GM12875 (cell line): Measurements from ENCODE around the gene SMAP1.

Source experiments
- H3K4me3 ChIP-seq: one replicate; pipeline ENCODE4 v1.5.1; 2011; ENCODE audit warnings: low read depth, low read length, control low read depth
- CTCF ChIP-seq: IDR thresholded peaks from 2 replicates; pipeline ENCODE4 v1.5.1; 2011; ENCODE audit warnings: low read depth, mild to moderate bottlenecking, control low read depth, inconsistent platforms, low read length, moderate library complexity, borderline replicate concordance; ENCODE audit not compliant: insufficient read depth

Gene SMAP1

GRCh38 chr6:70675822-70676221 lies 8.1 kb downstream of the SMAP1 start:
- no peak for TF ChIP-seq CTCF

GRCh38 chr6:70676821-70677220 lies 9.1 kb downstream of the SMAP1 start:
- TF ChIP-seq CTCF: no peak

More at GRCh38 chr6:70675822-70676221, 8.1 kb downstream of the SMAP1 start:
- no peak overlapping the region for H3K4me3 ChIP-seq

GRCh38 chr6:70680396-70680795 lies 12.7 kb downstream of the SMAP1 start:
- no peak for TF ChIP-seq CTCF
- H3K4me3 ChIP-seq: no peak overlapping the region

More at GRCh38 chr6:70676821-70677220, 9.1 kb downstream of the SMAP1 start:
- no peak overlapping the region for H3K4me3 ChIP-seq

- H3K4me3 ChIP-seq: no peak overlapping the region
- TF ChIP-seq CTCF: no peak
Measured at GRCh38 chr6:70684794-70685493, 17.3 kb downstream of the SMAP1 start.

GRCh38 chr6:70685494-70686180 lies 18.0 kb downstream of the SMAP1 start:
- H3K4me3 ChIP-seq: no peak overlapping the region
- no peak for TF ChIP-seq CTCF

- no peak overlapping the region for H3K4me3 ChIP-seq
- peak; percentile 29; the same call in 1 of the 2 replicates for TF ChIP-seq CTCF
Measured at GRCh38 chr6:70686548-70687133, 19.0 kb downstream of the SMAP1 start.

GRCh38 chr6:70693887-70694286 lies 26.2 kb downstream of the SMAP1 start:
- TF ChIP-seq CTCF: no peak
- H3K4me3 ChIP-seq: no peak overlapping the region
